DOHH2 (cell line): ENCODE measurements around the gene GABARAPL1.

Experiments
- H3F3A ChIP-seq: fragments of 200-600 bp; sonication (generic), shearing (Covaris generic); 2 replicates; pipeline ENCODE4 v1.6.0; 2016; ENCODE audit warnings: antibody characterized with exemption, mild to moderate bottlenecking; ENCODE audit not compliant: control insufficient read depth, insufficient read depth
- H3K27ac ChIP-seq: fragments of 200-600 bp; sonication (generic); 2 replicates; pipeline ENCODE4 v1.5.1; 2014; ENCODE audit warnings: low read depth, mild to moderate bottlenecking, low read length, moderate library complexity
- H3K27me3 ChIP-seq: fragments of 200-600 bp; sonication (generic); 2 replicates; pipeline ENCODE4 v1.6.1; 2014; ENCODE audit warnings: mild to moderate bottlenecking, low read length, mixed read lengths; ENCODE audit not compliant: control insufficient read depth
- H3K36me3 ChIP-seq: fragments of 200-600 bp; sonication (generic); 2 replicates; pipeline ENCODE4 v1.6.1; 2014; ENCODE audit warnings: mild to moderate bottlenecking, low read length, moderate library complexity, mixed read lengths; ENCODE audit not compliant: control insufficient read depth
- H3K4me1 ChIP-seq: fragments of 200-600 bp; sonication (generic); 2 replicates; pipeline ENCODE4 v1.6.1; 2014; ENCODE audit warnings: mild to moderate bottlenecking, low read length, mixed read lengths; ENCODE audit not compliant: control insufficient read depth
- H3K4me2 ChIP-seq: fragments of 200-600 bp; sonication (generic); 2 replicates; pipeline ENCODE4 v1.6.0; 2014; ENCODE audit warnings: mild to moderate bottlenecking, low read length, moderate library complexity
- H3K4me3 ChIP-seq: fragments of 200-600 bp; sonication (generic); 2 replicates; pipeline ENCODE4 v1.5.1; 2014; ENCODE audit warnings: mild to moderate bottlenecking, low read length, mixed read lengths
- H3K79me2 ChIP-seq: fragments of 200-600 bp; sonication (generic); 2 replicates; pipeline ENCODE4 v1.6.1; 2014; ENCODE audit warnings: mild to moderate bottlenecking, low read length, mixed read lengths; ENCODE audit not compliant: control insufficient read depth
- H3K9me2 ChIP-seq: fragments of 200-600 bp; sonication (generic); replicated peaks from 2 replicates; pipeline ENCODE4 v1.6.1; 2014; ENCODE audit warnings: mild to moderate bottlenecking, low read length, mixed read lengths; ENCODE audit not compliant: control insufficient read depth
- H3K9me3 ChIP-seq: fragments of 200-600 bp; sonication (generic); 2 replicates; pipeline ENCODE4 v1.6.1; 2014; ENCODE audit warnings: antibody characterized with exemption, low read length, mixed read lengths; ENCODE audit not compliant: control insufficient read depth, insufficient read depth
- H4K20me1 ChIP-seq: fragments of 200-600 bp; sonication (generic); 2 replicates; pipeline ENCODE4 v1.6.0; 2014; ENCODE audit warnings: low read depth, mild to moderate bottlenecking, antibody characterized with exemption, low read length, moderate library complexity; ENCODE audit not compliant: control insufficient read depth, insufficient read depth
- CTCF ChIP-seq: fragments of 200-600 bp; sonication (generic); IDR thresholded peaks from one replicate; pipeline ENCODE4 v1.5.1; 2014; ENCODE audit warnings: antibody characterized with exemption, mild to moderate bottlenecking, low read depth, low read length; ENCODE audit not compliant: poor library complexity, severe bottlenecking
- EZH2phosphoT487 ChIP-seq: fragments of 200-600 bp; sonication (generic); IDR thresholded peaks from 2 replicates; pipeline ENCODE4 v1.6.1; 2017; ENCODE audit warnings: borderline replicate concordance, mild to moderate bottlenecking, antibody characterized with exemption, low read length, moderate library complexity, mixed read lengths

GABARAPL1 gene

GRCh38 chr12:10171973-10172728 is 40.5 kb upstream of the GABARAPL1 start, which contains the start of gene OLR1:
TSS of gene OLR1 (minus strand) at chr12:10172132. CDS start at chr12:10172077, 55 bp downstream.
- TF ChIP-seq EZH2phosphoT487 (no peak), CTCF (no peak)
- Histone ChIP-seq H3F3A (no peaks in the 10 kb centered on the region), H3K36me3 (no peaks in the 10 kb centered on the region), H4K20me1 (no peaks in the 10 kb centered on the region), H3K27me3 (0 out of 2 replicates have a peak, but pooled peaks cover 2% of the 10 kb centered on the region), H3K9me3 (no peaks in the 10 kb centered on the region), H3K9me2 (no peaks in the 10 kb centered on the region; the same call in 1 of the 2 replicates), H3K27ac (no peak within 1 kb of the TSS), H3K4me3 (no peak within 1 kb of the TSS), H3K4me1 (peaks cover 26% of the 10 kb centered on the region), H3K79me2 (no peaks in the 10 kb centered on the region), H3K4me2 (no peak within 1 kb of the TSS)

GRCh38 chr12:10174986-10175614 is 37.6 kb upstream of the GABARAPL1 start:
- Histone ChIP-seq H3K4me2 (no peak overlapping the region), H3K27me3 (peaks cover 14% of the 10 kb centered on the region), H3K9me2 (no peaks in the 10 kb centered on the region), H3K27ac (no peak overlapping the region), H3K4me3 (no peak overlapping the region), H3K4me1 (peaks cover 12% of the 10 kb centered on the region), H3F3A (no peaks in the 10 kb centered on the region), H3K9me3 (no peaks in the 10 kb centered on the region), H3K36me3 (no peaks in the 10 kb centered on the region), H3K79me2 (no peaks in the 10 kb centered on the region), H4K20me1 (no peaks in the 10 kb centered on the region)
- no peak for TF ChIP-seq EZH2phosphoT487
- no peak for TF ChIP-seq CTCF

GRCh38 chr12:10175846-10176636 is 36.6 kb upstream of the GABARAPL1 start:
- H3K9me2 ChIP-seq, result no peaks in the 10 kb centered on the region
- H3K4me2 ChIP-seq, result no peak overlapping the region
- H3K27me3 ChIP-seq, result peaks cover 14% of the 10 kb centered on the region
- no peaks in the 10 kb centered on the region for H3K79me2 ChIP-seq
- H3K27ac ChIP-seq, result no peak overlapping the region
- H3K4me1 ChIP-seq, result 0 out of 2 replicates have a peak, but pooled peaks cover 5% of the 10 kb centered on the region
- H3F3A ChIP-seq, result no peaks in the 10 kb centered on the region
- H3K4me3 ChIP-seq, result no peak overlapping the region
- H4K20me1 ChIP-seq, result no peaks in the 10 kb centered on the region
- H3K36me3 ChIP-seq, result no peaks in the 10 kb centered on the region
- no peaks in the 10 kb centered on the region for H3K9me3 ChIP-seq
- no peak for TF ChIP-seq CTCF
- TF ChIP-seq EZH2phosphoT487, result no peak
